IgD-negative memory B cell (primary cell): ENCODE results near the gene ATG7. TPM values are rescaled to one million over a fixed set of nuclear protein-coding genes. Genes with fewer than 3 reads are reported as not detected.
"Not testable (repeated sequence)": the region's sequence is repeated elsewhere in the genome, so short reads cannot be mapped to it uniquely, and the experiment has no call there.

ENCODE experiments used
- H3K27ac Mint-ChIP-seq, 3 donors: one replicate each; pipeline ENCODE4 v1.8.0; 2020 to 2022; ENCODE audit warnings: mild to moderate bottlenecking in 3 of 3, mixed read lengths in 3 of 3, moderate library complexity in 1 of 3
- H3K27me3 Mint-ChIP-seq: one replicate; pipeline ENCODE4 v1.8.0; 2021; ENCODE audit warnings: mixed read lengths
- H3K36me3 Mint-ChIP-seq: one replicate; pipeline ENCODE4 v1.8.0; 2020; ENCODE audit warnings: mild to moderate bottlenecking, mixed read lengths
- H3K4me1 Mint-ChIP-seq, 3 donors: one replicate each; pipeline ENCODE4 v1.8.0; 2020 to 2022; ENCODE audit warnings: mixed read lengths in 3 of 3, mild to moderate bottlenecking in 1 of 3
- H3K4me3 Mint-ChIP-seq, 4 donors: one replicate each; pipeline ENCODE4 v1.8.0; 2020 to 2022; ENCODE audit warnings: mild to moderate bottlenecking in 4 of 4, mixed read lengths in 4 of 4, moderate library complexity in 3 of 4
- H3K9me3 Mint-ChIP-seq, 3 donors: one replicate each; pipeline ENCODE4 v1.8.0; 2020 to 2021; ENCODE audit warnings: mixed read lengths in 3 of 3, mild to moderate bottlenecking in 1 of 3
- polyA plus RNA-seq: library from polyadenylated mRNA; unstranded; fragments of 300-500 nt; fragmentation: Illumina TruSeq; gene quantifications from one replicate; pipeline ENCODE4 v1.2.3, GENCODE V29; 2021

ATG7 gene
- polyA plus RNA-seq, 1 donor from 2014 or later: 18.1 TPM

DNA sequence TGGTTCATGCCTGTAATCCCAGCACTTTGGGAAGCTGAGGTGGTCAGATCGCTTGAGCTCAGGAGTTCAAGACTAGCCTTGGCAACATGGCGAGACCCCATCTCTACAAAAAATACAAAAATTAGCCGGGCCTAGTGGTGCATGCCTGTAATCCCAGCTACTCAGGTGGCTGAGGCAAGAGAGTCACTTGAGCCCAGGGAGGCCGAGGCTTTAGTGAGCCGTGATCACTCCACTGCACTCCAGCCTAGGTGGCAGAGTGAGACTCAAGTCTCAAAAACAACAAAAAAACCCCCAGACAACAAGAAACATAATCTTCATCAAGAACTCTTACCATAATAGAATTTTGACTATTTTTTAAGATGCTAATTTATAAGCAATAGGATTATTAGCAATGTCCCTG, 253.9 kb downstream of the ATG7 start:
- peak overlapping the region in 1 of 4 donors; percentile 22 for H3K4me3 Mint-ChIP-seq
- H3K4me1 Mint-ChIP-seq, H3K27ac Mint-ChIP-seq, H3K27me3 Mint-ChIP-seq, H3K9me3 Mint-ChIP-seq, H3K36me3 Mint-ChIP-seq: not testable (repeated sequence)

DNA sequence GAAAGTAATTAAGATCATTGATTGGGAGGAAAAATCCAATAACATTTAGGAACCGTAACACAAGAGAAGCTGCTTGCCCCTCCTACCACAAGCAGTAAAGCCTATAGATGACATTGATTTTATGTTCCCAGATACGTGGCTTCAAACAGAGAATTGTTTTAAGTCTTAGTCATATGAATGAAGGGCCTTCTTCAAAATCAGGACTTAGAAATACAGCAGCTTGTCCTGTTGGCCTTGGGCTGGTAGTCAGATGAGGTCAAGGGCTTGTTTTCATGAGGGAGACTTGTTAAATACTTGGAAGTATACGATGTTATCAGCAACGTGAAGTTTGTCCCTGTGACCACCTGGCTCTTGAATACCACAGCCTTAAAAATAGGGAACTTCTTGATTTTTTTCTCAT, 257.1 kb downstream of the ATG7 start:
- Mint-ChIP-seq H3K36me3 (peaks cover 5% of the 10 kb centered on the region), H3K9me3 (no peaks in the 10 kb centered on the region), H3K27me3 (no peaks in the 10 kb centered on the region)

DNA sequence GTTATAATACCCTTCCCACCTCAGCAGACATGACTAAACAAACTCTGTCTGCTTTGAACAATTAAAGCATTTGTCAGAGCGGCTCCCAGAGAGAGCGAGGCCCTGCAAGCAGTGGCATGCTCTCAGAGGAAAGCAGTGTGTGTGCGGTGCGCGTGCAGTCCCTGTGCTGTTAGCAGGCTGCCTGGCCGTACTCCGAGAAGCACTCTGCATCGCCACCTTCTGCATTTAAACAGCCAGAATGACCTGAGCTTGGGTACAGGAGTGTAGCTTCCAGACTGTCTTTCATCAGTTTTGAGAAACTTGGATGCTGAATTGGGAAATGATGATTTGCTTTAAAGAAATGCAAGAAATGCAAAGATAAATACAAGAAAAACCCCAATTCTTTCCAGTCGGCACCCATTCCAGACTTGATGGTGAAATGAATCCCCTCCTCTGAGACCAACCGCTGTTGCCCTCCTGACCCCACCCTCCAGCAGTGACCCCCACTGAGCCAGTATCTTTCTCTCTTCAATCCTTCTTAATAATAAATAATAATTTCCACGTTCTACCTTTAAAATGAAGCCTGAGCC, 258.0 kb downstream of the ATG7 start:
- no peak overlapping the region for H3K4me3 Mint-ChIP-seq
- H3K4me1 Mint-ChIP-seq: no peaks in the 10 kb centered on the region
- H3K27ac Mint-ChIP-seq: no peak overlapping the region
- no peaks in the 10 kb centered on the region for H3K9me3 Mint-ChIP-seq
- peaks cover 5% of the 10 kb centered on the region for H3K36me3 Mint-ChIP-seq
- H3K27me3 Mint-ChIP-seq: no peaks in the 10 kb centered on the region

More for the DNA sequence above, 257.1 kb downstream of the ATG7 start:
- Mint-ChIP-seq H3K4me3 (no peak overlapping the region), H3K4me1 (no peaks in the 10 kb centered on the region), H3K27ac (no peak overlapping the region)

DNA sequence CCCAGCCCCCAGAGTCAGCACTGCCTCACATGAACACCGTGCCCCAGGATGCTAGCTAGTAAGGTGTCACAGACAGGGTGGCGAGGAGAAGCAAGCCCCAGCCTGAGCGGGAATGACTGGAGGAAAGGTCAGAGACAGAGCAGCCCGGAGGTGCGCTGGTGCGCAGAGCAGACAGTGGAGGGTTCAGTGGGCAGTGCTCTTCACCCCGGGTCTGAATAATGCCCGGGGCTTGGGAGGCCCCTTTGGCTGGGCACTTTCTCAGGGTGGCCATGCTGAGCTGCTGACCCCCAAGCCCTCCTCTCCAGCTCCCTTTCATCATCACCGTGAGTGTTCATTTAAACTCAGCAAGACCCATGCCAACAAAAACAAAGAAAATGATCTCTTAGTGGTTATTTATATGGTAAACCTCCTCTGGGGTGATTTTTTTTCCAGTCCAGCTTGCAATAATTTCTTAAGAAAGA, 260.8 kb downstream of the ATG7 start:
- H3K4me3 Mint-ChIP-seq: no peak overlapping the region
- no peak overlapping the region for H3K27ac Mint-ChIP-seq
- H3K27me3 Mint-ChIP-seq: no peaks in the 10 kb centered on the region
- H3K9me3 Mint-ChIP-seq: no peaks in the 10 kb centered on the region
- H3K36me3 Mint-ChIP-seq: no peaks in the 10 kb centered on the region
- peaks cover 0 to 3% (median 0%) of the 10 kb centered on the region in 3 donors for H3K4me1 Mint-ChIP-seq

DNA sequence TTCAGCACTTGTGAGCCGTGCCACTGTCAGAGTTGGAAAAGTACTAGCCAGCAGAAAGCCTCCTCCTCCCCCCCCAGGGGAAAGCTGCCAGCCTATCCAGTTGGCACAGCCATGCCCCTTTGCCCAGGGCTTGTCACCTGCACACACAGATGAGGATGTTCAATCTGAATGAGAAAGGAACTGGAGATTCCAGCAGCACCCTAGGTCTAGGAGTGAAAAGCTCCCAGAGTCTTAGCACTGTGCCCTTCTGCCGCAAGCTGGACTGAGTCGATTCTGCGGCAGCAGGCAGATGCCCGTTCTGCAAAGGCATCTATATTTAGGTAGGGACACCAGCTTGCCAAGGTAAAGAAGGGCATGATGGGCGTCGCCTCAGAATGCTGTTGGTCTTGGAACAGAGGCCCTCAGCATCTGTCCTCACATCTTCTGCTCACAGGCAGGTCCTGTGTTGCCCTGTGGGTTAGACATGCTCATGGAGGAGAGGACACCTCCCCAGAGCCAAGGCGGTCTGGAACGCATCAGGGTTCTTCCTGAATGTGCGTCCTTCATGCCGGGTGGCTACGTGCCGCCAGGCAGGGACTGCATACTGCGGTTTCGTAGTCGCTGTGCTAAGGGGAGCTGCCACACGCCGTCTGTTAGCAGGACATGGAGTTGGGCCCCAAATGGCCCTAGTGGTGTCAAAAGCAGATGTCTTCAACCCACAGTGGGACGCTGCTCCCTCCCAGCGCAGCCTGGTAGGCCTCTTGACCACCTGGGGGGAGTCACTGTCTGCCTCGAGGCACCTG, 262.0 kb downstream of the ATG7 start:
- no peaks in the 10 kb centered on the region for H3K9me3 Mint-ChIP-seq
- H3K4me1 Mint-ChIP-seq: peaks cover 0 to 3% (median 0%) of the 10 kb centered on the region in 3 donors
- H3K27ac Mint-ChIP-seq: peak overlapping the region in 1 of 3 donors; percentile 27
- no peaks in the 10 kb centered on the region for H3K27me3 Mint-ChIP-seq
- H3K36me3 Mint-ChIP-seq: peaks cover under 1% of the 10 kb centered on the region
- no peak overlapping the region for H3K4me3 Mint-ChIP-seq

DNA sequence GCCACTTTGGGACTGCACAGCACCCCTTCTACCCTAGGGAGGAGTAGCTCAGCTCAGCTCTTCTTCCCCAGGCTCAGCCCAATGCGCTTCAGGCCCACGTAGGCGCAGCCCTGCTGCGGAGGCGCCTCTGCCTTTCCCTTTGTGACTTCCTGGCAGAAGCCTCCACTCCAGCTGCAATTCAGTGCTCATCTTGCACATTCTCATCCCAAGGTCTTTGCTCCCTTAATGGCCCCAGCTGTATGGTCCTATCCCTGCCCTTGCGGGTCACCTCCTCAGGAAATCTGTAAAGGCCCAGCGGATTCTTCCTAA, 262.6 kb downstream of the ATG7 start:
- Mint-ChIP-seq H3K9me3 (no peaks in the 10 kb centered on the region), H3K27ac (no peak overlapping the region), H3K36me3 (peaks cover 2% of the 10 kb centered on the region), H3K27me3 (no peaks in the 10 kb centered on the region), H3K4me3 (no peak overlapping the region), H3K4me1 (peaks cover 0 to 3% (median 0%) of the 10 kb centered on the region in 3 donors)

DNA sequence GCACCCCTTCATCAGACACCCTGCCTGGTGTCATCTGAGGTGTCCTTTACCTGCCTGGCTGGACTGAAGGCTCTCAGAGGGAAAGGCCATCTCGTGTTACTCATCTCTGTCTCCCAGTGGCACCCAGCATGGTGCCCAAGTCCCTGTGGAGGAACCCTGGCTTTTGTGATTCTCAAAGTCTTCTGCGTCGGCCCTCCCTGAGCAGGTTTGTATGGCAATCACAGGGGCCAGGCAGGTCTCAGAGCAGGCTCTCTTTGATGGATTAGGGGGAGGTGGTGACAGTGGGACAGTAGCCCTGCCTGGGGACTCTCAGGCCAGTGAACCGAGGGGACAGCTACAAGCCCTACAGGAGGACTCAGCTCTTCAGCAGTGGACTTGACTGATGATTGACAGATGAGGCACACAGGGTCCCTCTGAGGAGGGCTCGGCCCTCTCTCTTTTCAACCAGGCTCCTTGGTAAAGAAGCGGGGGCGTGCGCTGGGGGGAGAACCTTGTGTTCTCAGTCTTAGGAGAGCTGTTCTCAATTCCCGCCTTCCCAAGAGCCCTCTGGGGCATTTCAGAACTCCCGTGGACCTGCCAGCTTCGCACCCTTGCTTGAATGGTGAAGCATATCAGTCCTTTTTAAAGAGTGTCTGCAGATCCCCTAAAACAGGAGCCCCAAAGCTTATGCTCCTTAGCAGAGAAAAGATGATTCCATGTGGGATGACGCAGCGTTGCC, 263.2 kb downstream of the ATG7 start:
- Mint-ChIP-seq H3K9me3 (no peaks in the 10 kb centered on the region), H3K36me3 (peaks cover 2% of the 10 kb centered on the region), H3K27me3 (no peaks in the 10 kb centered on the region), H3K4me1 (peaks cover 0 to 3% (median 0%) of the 10 kb centered on the region in 3 donors), H3K27ac (no peak overlapping the region), H3K4me3 (no peak overlapping the region)

DNA sequence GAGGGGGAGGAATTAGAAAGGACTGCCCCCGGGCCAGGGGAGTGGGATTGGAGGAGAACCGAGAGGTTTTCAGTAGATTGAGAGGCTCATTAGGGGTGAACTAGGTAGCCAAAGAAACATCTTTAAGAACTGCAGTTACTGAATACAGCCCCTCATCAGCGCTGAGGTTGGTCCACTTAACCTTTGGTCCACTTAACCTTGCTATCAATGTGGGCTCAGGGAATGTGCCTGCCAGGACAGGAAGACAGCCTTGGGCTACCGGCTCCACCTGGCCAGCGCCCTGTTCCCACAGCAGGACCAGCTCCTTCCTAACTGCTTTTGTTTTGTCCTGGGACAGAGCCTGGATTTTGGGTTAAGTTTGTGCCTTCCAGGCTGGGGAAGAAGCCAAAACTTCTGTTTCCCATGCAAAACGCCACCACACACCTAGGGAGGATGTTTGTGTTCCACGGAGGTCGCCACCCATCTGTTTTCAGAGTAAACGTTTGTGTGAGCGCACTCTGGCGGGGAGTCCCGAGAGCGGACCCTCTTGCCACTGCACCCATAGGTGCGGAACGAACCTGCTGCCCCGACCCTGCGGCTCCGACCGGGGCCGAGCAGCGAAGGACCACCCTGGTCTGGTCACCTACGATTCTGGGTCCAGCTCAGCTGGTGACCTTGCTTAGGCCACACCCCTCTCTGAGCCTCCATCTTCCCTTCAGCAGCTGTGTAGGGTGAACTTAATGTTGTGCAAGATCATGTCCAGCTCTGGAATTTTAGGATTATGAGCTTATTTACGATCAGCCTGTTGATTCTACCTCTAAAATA, 264.1 kb downstream of the ATG7 start:
- Mint-ChIP-seq H3K27ac (no peak overlapping the region), H3K27me3 (no peaks in the 10 kb centered on the region), H3K36me3 (peaks cover 2% of the 10 kb centered on the region), H3K9me3 (no peaks in the 10 kb centered on the region), H3K4me3 (no peak overlapping the region), H3K4me1 (peaks cover 0 to 3% (median 0%) of the 10 kb centered on the region in 3 donors)

DNA sequence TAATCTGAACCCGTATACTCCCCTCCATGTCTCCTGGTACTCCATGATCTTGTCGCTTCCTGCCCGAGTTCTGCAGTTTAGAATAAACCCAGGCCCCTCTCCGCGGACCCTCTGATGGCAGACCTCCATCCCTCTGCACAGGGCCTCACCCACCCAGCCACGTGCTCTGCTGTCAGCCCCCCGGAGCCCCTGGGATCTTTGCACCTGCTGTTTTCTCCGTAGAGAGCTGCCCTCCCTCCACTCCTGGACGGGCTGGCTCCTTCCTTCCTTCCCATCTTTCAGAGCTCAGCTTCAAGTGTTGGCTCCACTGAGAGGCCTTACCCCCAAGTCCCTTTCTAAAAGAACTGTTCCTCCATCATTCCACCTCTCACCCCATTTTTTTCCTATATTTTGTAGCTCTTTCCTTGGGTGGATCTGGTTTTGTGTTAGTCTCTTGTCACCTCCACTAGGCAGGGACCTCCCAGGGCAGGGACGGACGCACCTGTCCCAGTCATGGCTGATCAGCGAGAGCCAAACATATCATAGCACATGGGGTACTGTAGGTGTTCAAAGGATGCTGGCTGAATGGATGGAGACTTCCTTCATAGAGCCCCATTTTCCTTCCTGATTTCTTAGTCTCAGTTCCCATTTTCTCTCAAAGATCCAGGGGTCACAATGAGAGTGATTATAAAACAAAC, 264.9 kb downstream of the ATG7 start:
- Mint-ChIP-seq H3K4me3 (no peak overlapping the region), H3K27me3 (no peaks in the 10 kb centered on the region), H3K27ac (no peak overlapping the region), H3K36me3 (peaks cover 2% of the 10 kb centered on the region), H3K4me1 (peaks cover 0 to 5% (median 0%) of the 10 kb centered on the region in 3 donors), H3K9me3 (no peaks in the 10 kb centered on the region)

DNA sequence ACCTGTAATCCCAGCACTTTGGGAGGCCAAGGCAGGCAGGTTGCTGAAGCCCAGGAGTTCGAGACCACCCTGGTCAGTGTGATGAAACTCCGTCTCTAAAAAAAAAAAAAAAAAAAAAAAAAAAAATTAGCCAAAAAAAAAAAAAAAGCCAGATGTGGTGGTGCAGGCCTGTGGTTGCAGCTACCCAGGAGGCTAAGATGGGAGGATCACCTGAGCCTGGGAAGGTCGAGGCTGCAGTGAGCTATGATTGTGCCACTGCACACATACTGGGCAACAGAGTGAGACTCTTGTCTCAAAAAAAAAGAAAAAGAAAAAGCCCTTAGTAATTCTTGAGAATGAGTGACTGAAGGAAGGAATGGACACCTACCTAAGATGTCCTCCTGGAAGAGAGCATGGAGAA, 266.4 kb downstream of the ATG7 start:
- Mint-ChIP-seq H3K4me1 (peaks cover 0 to 5% (median 0%) of the 10 kb centered on the region in 3 donors), H3K36me3 (peaks cover 2% of the 10 kb centered on the region), H3K9me3 (no peaks in the 10 kb centered on the region), H3K4me3 (no peak overlapping the region), H3K27me3 (no peaks in the 10 kb centered on the region), H3K27ac (no peak overlapping the region)

DNA sequence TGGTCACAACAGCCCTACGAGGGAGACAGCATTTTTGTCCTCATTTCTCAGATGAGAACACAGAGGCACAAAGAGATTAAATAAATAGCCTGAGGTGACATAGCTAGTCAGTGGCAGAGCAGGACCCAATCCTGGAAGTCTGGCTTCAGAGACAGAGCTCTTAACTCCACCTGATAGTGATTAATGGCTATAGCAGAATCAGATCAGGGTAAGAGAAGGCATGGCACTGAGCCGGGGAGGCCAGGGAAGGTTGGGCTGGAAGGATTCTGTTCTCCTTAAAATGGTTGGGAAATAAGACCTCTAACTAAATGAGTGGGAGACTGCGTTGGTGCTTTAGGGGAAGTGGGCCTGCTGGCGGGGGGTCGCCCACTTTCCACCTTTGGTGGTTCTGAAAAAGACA, 267.0 kb downstream of the ATG7 start:
- Mint-ChIP-seq H3K36me3 (peaks cover 2% of the 10 kb centered on the region), H3K9me3 (no peaks in the 10 kb centered on the region), H3K4me1 (peaks cover 0 to 5% (median 0%) of the 10 kb centered on the region in 3 donors), H3K27me3 (no peaks in the 10 kb centered on the region), H3K4me3 (no peak overlapping the region), H3K27ac (peak overlapping the region in 1 of 3 donors; percentile 19)

DNA sequence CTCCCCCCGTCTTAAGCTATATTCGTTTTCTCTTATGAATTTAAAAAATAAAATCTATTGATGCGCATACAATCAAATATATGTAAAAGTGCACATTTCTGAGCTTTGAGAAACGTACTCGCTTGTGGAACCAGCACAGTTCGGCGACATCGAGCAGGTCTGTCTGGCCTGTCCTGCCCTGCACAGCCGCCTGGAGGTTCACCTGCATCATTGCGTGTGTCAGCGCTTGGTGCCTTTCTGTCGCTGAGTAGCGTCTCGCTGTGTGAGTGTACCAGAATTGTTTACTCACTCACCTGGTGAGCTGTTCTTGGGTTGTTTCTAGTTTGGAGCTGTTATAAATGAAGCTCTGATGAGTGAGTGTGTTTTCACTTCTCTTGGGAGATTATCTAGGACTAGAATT, 267.5 kb downstream of the ATG7 start:
- H3K4me3 Mint-ChIP-seq: no peak overlapping the region
- peaks cover 0 to 5% (median 0%) of the 10 kb centered on the region in 3 donors for H3K4me1 Mint-ChIP-seq
- H3K9me3 Mint-ChIP-seq: no peaks in the 10 kb centered on the region
- H3K27ac Mint-ChIP-seq: peak overlapping the region in 1 of 3 donors; percentile 19
- H3K27me3 Mint-ChIP-seq: no peaks in the 10 kb centered on the region
- peaks cover 2% of the 10 kb centered on the region for H3K36me3 Mint-ChIP-seq

DNA sequence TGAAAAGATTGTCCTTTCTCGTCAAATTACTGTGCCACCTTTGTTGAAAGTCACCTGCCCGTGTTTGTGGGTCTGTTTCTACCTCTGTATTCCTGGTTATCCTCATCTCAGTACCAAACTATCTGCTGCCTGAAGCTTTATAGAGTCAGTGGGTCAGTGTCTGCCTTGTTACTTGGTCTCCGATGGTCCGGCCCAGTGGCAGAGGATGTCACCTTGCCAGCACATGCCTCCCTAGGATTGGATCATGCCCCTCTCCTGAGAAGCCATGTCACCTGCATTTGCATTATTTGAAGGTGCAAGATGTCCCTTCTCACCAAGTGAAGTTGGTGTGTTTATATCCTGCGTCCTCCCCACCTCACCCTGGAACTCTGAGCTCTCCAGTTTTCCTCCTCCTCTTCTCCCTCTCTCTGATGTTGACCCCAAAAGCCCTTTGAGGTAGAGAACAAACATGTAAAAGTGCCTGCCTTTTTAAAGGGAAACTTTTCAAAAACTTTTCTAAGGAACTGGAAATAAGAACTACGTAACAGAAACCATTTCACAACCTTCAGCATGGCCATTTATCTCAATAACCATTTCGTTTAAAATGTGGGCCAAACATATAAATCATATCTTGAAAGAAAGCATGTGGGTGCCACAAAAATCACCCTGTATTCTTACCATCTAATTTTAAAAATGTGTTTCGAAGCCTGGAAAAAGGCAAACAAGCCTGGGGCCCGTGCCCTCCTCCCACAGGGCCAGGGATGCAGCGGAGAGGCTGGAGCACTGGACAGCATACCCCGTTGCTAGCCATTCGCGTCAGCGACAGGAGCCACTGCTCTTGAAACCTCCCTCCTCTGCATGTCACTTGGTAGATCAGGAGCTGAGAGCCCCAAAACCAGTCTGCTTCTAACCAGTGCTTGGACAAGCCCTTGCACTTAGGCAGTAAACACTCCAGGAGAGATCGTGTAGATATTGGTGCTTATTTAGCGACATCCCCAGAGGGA, 269.4 kb downstream of the ATG7 start:
- no peak overlapping the region for H3K27ac Mint-ChIP-seq
- no peaks in the 10 kb centered on the region for H3K9me3 Mint-ChIP-seq
- H3K4me3 Mint-ChIP-seq: peak overlapping the region in 1 of 4 donors; percentile 50
- peaks cover 0 to 5% (median 0%) of the 10 kb centered on the region in 3 donors for H3K4me1 Mint-ChIP-seq
- peaks cover 4% of the 10 kb centered on the region for H3K36me3 Mint-ChIP-seq
- no peaks in the 10 kb centered on the region for H3K27me3 Mint-ChIP-seq
